ENCODE data around the gene NUDT4B.
"Not testable (repeated sequence)": the region's sequence is repeated elsewhere in the genome, so short reads cannot be mapped to it uniquely, and the experiment has no call there.

Gene NUDT4B

GRCh38 chr1:148743200-148743599 lies 5.4 kb upstream of the NUDT4B start:
- DNase-seq, result not testable (repeated sequence)

- DNase-seq, result not testable (repeated sequence)
Measured at GRCh38 chr1:148743726-148744720, 4.6 kb upstream of the NUDT4B start.

GRCh38 chr1:148749335-148749681 lies 734 bp downstream of the NUDT4B start:
- not testable (repeated sequence) for DNase-seq

GRCh38 chr1:148756231-148756630 lies 7.7 kb downstream of the NUDT4B start:
- not testable (repeated sequence) for DNase-seq

GRCh38 chr1:148757446-148757845 lies 8.9 kb downstream of the NUDT4B start:
- not testable (repeated sequence) for DNase-seq

- DNase-seq, result not testable (repeated sequence)
Measured at GRCh38 chr1:148758412-148758811, 9.8 kb downstream of the NUDT4B start.

GRCh38 chr1:148758925-148759324 lies 10.4 kb downstream of the NUDT4B start:
- not testable (repeated sequence) for DNase-seq

GRCh38 chr1:148759749-148760148 lies 11.2 kb downstream of the NUDT4B start:
- not testable (repeated sequence) for DNase-seq

GRCh38 chr1:148760206-148760605 lies 11.6 kb downstream of the NUDT4B start:
- not testable (repeated sequence) for DNase-seq

- DNase-seq, result not testable (repeated sequence)
Measured at GRCh38 chr1:148761360-148761759, 12.8 kb downstream of the NUDT4B start.

GRCh38 chr1:148765238-148766019 lies 16.9 kb downstream of the NUDT4B start:
- not testable (repeated sequence) for DNase-seq

GRCh38 chr1:148768541-148768940 lies 20.0 kb downstream of the NUDT4B start:
- DNase-seq, result not testable (repeated sequence)

GRCh38 chr1:148769495-148769894 lies 20.9 kb downstream of the NUDT4B start:
- not testable (repeated sequence) for DNase-seq

- DNase-seq, result not testable (repeated sequence)
Measured at GRCh38 chr1:148773690-148774089, 25.1 kb downstream of the NUDT4B start.

GRCh38 chr1:148774102-148774501 lies 25.5 kb downstream of the NUDT4B start:
- not testable (repeated sequence) for DNase-seq

GRCh38 chr1:148775263-148775662 lies 26.7 kb downstream of the NUDT4B start:
- DNase-seq, result not testable (repeated sequence)

- not testable (repeated sequence) for DNase-seq
Measured at GRCh38 chr1:148777649-148778048, 29.1 kb downstream of the NUDT4B start.

- DNase-seq, result not testable (repeated sequence)
Measured at GRCh38 chr1:148780404-148780803, 31.8 kb downstream of the NUDT4B start.

- DNase-seq, result not testable (repeated sequence)
Measured at GRCh38 chr1:148791543-148792099, 43.0 kb downstream of the NUDT4B start.

- DNase-seq, result not testable (repeated sequence)
Measured at GRCh38 chr1:148793762-148794332, 45.3 kb downstream of the NUDT4B start.
